ENCODE results near the gene PIWIL1. TPM values are rescaled to one million over a fixed set of nuclear protein-coding genes. Genes with fewer than 3 reads are reported as not detected.

PIWIL1 gene
- total RNA-seq, 4 donors from 2014 or later: not detected

DNA sequence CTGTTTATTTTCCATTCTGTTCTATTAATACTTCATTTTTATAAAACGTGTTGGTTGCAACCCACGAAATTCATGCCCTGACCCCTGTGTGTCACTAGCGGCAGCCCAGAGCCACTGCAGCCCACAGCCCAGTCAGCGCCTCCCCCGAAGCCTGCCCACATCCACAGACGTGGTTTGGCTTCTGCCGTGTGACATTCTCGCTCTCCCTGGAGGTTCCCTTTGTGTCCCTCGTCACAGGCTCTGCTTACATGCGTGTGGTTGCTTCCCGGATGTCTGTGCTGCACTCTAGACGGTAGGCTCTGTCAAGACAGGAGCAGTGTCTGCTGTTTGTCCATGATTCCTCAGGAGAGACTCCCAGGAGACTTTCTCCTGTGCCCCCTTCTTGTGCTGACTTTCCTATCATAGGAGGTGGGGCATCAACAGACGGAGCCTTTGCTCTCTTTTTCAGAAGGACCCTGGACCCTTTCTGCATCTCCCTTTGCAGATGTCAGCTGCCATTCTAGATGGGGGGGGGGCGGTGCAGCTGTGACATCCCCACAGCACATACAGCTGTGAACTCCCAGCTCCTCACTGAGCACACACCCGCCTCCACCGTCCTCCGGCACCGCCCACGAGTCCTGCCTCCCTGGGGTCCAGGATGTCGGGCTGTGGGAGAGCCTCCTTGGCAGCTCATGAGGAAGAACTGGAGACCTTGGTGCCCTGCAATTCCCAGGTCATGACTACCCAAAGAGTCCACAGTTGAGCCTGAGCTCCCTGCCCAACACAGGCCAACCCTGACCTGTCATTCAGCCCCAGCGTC lies 36.8 kb upstream of the PIWIL1 start:
- TF ChIP-seq, protein P1, sequence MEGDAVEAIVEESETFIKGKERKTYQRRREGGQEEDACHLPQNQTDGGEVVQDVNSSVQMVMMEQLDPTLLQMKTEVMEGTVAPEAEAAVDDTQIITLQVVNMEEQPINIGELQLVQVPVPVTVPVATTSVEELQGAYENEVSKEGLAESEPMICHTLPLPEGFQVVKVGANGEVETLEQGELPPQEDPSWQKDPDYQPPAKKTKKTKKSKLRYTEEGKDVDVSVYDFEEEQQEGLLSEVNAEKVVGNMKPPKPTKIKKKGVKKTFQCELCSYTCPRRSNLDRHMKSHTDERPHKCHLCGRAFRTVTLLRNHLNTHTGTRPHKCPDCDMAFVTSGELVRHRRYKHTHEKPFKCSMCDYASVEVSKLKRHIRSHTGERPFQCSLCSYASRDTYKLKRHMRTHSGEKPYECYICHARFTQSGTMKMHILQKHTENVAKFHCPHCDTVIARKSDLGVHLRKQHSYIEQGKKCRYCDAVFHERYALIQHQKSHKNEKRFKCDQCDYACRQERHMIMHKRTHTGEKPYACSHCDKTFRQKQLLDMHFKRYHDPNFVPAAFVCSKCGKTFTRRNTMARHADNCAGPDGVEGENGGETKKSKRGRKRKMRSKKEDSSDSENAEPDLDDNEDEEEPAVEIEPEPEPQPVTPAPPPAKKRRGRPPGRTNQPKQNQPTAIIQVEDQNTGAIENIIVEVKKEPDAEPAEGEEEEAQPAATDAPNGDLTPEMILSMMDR (IDR thresholded peaks at IDR 0.05; ENCODE audit: low read depth): no peak

DNA sequence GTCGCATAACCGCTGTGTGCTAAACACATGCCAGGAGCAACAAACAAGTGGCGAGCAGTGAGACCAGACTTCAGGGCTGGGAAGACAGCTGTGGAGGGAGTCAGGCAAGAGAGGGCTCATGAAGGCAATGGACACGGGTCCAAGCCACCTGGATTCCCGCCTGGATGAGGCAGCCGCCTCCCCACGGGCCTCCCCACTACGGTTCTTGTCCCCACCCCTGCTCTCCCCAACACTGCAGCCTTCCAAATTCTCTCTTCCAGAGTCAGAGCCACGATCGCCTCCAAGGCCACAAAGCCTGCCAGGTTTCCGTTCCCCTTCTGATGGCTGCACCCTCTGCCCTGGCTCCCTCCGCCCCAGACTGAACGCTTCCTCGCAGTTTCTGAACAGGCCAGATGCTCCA lies 36.1 kb upstream of the PIWIL1 start:
- TF ChIP-seq, protein P1 (IDR thresholded peaks at IDR 0.05; ENCODE audit: low read depth): no peak

DNA sequence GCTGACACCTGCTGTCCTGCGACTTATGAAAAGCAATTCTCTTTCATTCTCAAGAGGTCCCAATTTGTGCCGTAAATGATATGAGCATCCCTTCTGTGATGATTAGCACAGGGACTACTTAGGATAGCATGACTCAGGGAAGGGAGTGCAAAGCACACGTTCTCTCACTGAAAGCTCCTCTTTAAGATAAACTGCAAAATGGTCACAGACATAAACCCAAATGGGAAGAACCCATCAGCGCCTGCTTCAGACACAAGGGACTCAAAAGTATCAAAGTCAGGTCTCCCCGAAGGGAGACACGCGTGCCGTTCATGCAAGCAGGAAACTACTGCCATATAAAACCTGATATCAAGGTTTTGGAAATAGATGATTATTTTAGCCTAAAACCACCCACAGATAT lies 33.9 kb upstream of the PIWIL1 start:
- TF ChIP-seq, protein P1 (IDR thresholded peaks at IDR 0.05; ENCODE audit: low read depth): no peak

DNA sequence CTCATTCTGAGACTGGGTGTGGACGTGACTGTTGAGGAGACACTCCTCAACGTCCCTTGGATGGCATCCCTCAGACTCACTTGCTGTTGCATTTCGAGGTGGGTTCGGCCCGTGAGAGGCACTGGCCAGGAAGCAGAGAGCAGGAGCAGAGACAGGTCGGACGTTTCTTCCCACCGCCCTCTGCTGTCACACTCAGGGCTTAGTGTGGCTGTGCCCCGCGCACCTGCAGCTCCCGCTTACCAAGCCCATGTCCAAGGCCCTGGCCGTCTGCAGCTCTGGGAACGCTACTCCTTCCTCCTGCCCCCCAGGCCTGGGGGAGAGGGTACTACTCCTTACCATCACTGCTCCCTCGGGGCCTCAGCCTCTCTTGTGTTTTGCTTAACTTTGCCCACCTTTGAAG lies 29.8 kb upstream of the PIWIL1 start:
- TF ChIP-seq, protein P1 (IDR thresholded peaks at IDR 0.05; ENCODE audit: low read depth): no peak

DNA sequence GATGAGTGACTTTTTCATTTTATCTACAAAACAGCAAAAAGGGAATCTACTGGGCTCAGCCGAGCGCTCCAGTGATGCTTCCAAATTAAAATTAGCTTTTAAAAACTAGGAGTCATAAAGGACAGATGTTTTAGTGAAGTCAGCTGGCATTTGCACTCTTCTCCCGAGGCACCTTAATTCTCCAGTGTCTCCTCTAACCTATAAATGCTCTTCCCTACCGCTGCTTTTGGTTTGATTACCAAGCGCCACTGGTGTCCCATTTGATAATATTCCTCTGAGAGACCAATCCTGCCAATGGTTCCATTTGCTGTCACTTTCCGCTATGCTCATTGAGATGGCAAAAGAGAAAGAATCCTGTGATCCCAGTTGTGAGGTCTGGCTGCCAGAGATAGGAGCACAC lies 29.3 kb upstream of the PIWIL1 start:
- TF ChIP-seq, protein P1 (IDR thresholded peaks at IDR 0.05; ENCODE audit: low read depth): no peak

DNA sequence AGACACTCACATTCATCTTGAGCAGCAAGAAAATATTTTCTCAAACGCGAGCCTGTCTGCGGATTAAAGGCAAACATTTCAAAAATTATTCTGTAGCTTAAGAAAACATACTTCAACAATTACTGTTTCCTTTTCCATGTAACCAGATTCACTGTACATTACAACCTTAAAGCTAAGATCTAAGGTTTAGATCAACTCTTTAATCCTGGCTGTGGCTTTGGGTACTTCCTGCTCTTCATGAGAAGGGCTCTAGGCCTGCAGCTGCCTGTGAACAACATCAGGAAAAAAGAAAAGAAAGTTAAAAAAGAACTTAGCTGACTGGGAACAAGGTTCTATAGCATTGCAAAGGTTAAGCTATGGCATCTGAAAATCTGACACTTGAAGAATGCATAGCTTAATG lies 21.4 kb upstream of the PIWIL1 start:
- TF ChIP-seq, protein P1 (IDR thresholded peaks at IDR 0.05; ENCODE audit: low read depth): no peak

DNA sequence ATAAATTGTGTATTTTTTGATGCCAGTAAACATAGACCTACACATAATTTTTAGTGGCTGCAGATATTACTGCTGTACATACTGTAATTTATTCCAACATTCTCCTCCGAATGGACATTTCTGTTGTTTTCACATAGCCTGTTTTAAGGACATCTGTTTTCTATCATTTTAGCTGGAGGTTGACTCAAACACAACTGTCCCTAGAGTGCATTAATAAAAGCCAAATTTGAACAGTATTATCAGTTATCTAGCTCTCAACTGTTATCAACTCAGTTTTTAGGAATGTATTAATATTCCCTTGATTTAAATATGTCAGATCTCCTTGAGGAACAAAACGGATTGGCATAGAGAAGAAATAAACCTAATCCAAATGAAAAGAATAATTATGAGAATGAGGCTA lies 17.2 kb upstream of the PIWIL1 start:
- TF ChIP-seq, protein P1 (IDR thresholded peaks at IDR 0.05; ENCODE audit: low read depth): no peak
